Measurements from ENCODE around the gene WDPCP. TPM values are rescaled to one million over a fixed set of nuclear protein-coding genes. Genes with fewer than 3 reads are reported as not detected.
"Not testable (repeated sequence)": the region's sequence is repeated elsewhere in the genome, so short reads cannot be mapped to it uniquely, and the experiment has no call there.

Gene WDPCP
- polyA plus RNA-seq, 1 of the 3 experiments (the other 2 are of a cell fraction): 3.1 TPM

DNA sequence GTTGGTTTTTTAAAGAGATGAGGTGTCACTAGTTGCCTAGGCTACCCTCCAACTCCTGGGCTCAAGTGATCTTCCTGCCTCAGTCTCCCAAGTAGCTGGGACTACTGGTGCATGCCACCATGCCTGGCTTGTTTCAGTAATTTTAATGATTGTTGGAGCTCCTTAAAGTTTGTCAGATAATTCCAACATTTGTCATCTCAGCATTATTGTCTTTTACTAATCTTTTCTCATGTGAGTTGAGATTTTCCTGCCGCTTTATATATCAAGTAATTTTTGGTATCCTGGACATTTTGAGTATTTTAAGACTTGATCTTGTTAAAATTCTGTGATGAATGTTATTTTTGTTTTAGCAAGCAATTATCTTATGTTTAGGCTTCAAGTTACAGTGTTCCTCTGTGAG is 429.0 kb downstream of the WDPCP start:
- H3K9ac ChIP-seq: no peak overlapping the region
- no peaks in the 10 kb centered on the region for H4K20me1 ChIP-seq (ENCODE audit: insufficient read depth)
- no peak for DNase-seq
- no peaks in the 10 kb centered on the region for H3K9me2 ChIP-seq
- no peak for TF ChIP-seq TCF12 (IDR thresholded peaks at IDR 0.05)
- TF ChIP-seq FOSL2 (IDR thresholded peaks at IDR 0.05; ENCODE audit: borderline replicate concordance, low read depth): no peak
- no peak for TF ChIP-seq NFIC (IDR thresholded peaks at IDR 0.05; ENCODE audit: borderline replicate concordance)
- no peak for TF ChIP-seq TAF1 (IDR thresholded peaks at IDR 0.05; ENCODE audit: borderline replicate concordance, low read depth, low read length)
- TF ChIP-seq, protein P1, sequence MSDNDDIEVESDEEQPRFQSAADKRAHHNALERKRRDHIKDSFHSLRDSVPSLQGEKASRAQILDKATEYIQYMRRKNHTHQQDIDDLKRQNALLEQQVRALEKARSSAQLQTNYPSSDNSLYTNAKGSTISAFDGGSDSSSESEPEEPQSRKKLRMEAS (IDR thresholded peaks at IDR 0.05; ENCODE audit: low read depth): no peak
- no peak for TF ChIP-seq CHD2 (IDR thresholded peaks at IDR 0.05; ENCODE audit: low read length, partially characterized antibody)
- no peak for TF ChIP-seq EZH2phosphoT487 (IDR thresholded peaks at IDR 0.05; ENCODE audit: borderline replicate concordance, low read depth)
- no peak for TF ChIP-seq POLR2AphosphoS5 (IDR thresholded peaks at IDR 0.05; ENCODE audit: low read depth, low read length)
- ChIA-PET POLR2A (no interaction called here), CTCF (no interaction called here)
- H3K27ac ChIP-seq (ENCODE audit: low read depth in 2 of 2, low read length in 1 of 2): no peak overlapping the region
- H3K4me2 ChIP-seq: no peak overlapping the region
- H2AFZ ChIP-seq (ENCODE audit: low read depth): no peak overlapping the region
- no peaks in the 10 kb centered on the region for H3K79me2 ChIP-seq (ENCODE audit: insufficient read depth)
- H3K9me3 ChIP-seq: no peaks in the 10 kb centered on the region
- 97% methylated on average over 1 of the region's 1 CpG for WGBS (ENCODE audit: low lambda C conversion rate)
- H3K4me1 ChIP-seq (ENCODE audit: control insufficient read depth in 1 of 2, insufficient read depth in 2 of 2, low read depth in 1 of 2, low read length in 1 of 2): no peaks in the 10 kb centered on the region
- H3K36me3 ChIP-seq (replicated peaks in 1 of 2; ENCODE audit: control insufficient read depth in 1 of 2, insufficient read depth in 2 of 2, low read length in 1 of 2): no peaks in the 10 kb centered on the region
- H3K27me3 ChIP-seq (ENCODE audit: insufficient read depth): no peaks in the 10 kb centered on the region
- H3K4me3 ChIP-seq (ENCODE audit: low read depth in 2 of 2, low read length in 1 of 2): no peak overlapping the region
- no peaks in the 10 kb centered on the region for H3F3A ChIP-seq (replicated peaks; ENCODE audit: insufficient read depth)

DNA sequence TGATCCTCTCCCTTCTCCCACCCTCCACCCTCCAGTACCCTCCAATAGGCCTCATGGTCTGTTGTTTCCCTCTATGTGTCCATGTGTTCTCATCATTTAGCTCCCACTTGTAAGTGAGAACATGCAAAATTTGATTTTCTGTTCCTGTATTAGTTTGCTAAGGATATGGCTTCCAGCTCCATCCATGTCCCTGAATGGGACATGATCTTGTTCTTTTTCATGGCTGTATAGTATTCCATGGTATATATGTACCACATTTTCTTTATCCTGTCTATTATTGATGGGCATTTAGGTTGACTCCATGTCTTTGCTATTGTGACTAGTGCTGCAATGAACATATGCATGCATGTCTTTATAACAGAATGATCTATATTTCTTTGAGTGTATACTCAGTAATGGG is 451.6 kb downstream of the WDPCP start:
- H3K9me2 ChIP-seq; H3K4me3 ChIP-seq (ENCODE audit: low read depth in 2 of 2, low read length in 1 of 2); CTCF ChIA-PET; H2AFZ ChIP-seq (ENCODE audit: low read depth); H4K20me1 ChIP-seq (ENCODE audit: insufficient read depth); H3K27ac ChIP-seq (ENCODE audit: low read depth in 2 of 2, low read length in 1 of 2); H3K4me1 ChIP-seq (ENCODE audit: control insufficient read depth in 1 of 2, insufficient read depth in 2 of 2, low read depth in 1 of 2, low read length in 1 of 2); H3K9me3 ChIP-seq; H3K79me2 ChIP-seq (ENCODE audit: insufficient read depth); H3K4me2 ChIP-seq; H3K27me3 ChIP-seq (ENCODE audit: insufficient read depth); H3F3A ChIP-seq (replicated peaks; ENCODE audit: insufficient read depth); DNase-seq; H3K36me3 ChIP-seq (replicated peaks in 1 of 2; ENCODE audit: control insufficient read depth in 1 of 2, insufficient read depth in 2 of 2, low read length in 1 of 2); POLR2A ChIA-PET; H3K9ac ChIP-seq: not testable (repeated sequence)

DNA sequence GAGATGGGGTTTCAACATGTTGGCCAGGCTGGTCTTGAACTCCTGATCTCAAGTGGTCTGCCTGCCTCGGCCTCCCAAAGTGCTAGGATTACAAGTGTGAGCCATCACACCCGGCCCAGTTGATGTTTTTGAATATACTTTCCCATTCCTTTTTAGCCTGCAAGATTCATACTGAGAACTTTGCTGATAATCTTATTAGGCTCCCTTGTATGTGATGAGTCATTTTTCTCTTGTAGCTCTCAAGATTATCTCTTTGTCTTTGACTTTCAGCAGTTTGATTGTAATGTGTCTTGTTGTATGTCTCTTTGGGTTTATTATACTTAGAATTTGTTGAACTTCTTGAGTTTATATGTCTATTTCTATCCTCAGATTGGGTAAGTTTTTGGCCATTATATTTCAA is 456.3 kb downstream of the WDPCP start:
- CTCF ChIA-PET: no interaction called here
- no peak for TF ChIP-seq FOSL2 (IDR thresholded peaks at IDR 0.05; ENCODE audit: borderline replicate concordance, low read depth)
- TF ChIP-seq, protein P2, sequence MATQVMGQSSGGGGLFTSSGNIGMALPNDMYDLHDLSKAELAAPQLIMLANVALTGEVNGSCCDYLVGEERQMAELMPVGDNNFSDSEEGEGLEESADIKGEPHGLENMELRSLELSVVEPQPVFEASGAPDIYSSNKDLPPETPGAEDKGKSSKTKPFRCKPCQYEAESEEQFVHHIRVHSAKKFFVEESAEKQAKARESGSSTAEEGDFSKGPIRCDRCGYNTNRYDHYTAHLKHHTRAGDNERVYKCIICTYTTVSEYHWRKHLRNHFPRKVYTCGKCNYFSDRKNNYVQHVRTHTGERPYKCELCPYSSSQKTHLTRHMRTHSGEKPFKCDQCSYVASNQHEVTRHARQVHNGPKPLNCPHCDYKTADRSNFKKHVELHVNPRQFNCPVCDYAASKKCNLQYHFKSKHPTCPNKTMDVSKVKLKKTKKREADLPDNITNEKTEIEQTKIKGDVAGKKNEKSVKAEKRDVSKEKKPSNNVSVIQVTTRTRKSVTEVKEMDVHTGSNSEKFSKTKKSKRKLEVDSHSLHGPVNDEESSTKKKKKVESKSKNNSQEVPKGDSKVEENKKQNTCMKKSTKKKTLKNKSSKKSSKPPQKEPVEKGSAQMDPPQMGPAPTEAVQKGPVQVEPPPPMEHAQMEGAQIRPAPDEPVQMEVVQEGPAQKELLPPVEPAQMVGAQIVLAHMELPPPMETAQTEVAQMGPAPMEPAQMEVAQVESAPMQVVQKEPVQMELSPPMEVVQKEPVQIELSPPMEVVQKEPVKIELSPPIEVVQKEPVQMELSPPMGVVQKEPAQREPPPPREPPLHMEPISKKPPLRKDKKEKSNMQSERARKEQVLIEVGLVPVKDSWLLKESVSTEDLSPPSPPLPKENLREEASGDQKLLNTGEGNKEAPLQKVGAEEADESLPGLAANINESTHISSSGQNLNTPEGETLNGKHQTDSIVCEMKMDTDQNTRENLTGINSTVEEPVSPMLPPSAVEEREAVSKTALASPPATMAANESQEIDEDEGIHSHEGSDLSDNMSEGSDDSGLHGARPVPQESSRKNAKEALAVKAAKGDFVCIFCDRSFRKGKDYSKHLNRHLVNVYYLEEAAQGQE (IDR thresholded peaks at IDR 0.05; ENCODE audit: low read depth, low read length): no peak
- TF ChIP-seq MEF2A (IDR thresholded peaks at IDR 0.05; ENCODE audit: borderline replicate concordance, low read depth): no peak
- no peak for TF ChIP-seq RXRA (IDR thresholded peaks at IDR 0.05; ENCODE audit: borderline replicate concordance, low read depth)
- no peak for TF ChIP-seq EP300 (IDR thresholded peaks at IDR 0.05; ENCODE audit: borderline replicate concordance in 1 of 2, low read depth in 1 of 2, low read length in 1 of 2)
- TF ChIP-seq MXI1 (IDR thresholded peaks at IDR 0.05; ENCODE audit: low read depth, low read length): no peak
- no peak for TF ChIP-seq RAD21 (IDR thresholded peaks at IDR 0.05; ENCODE audit: low read length)
- TF ChIP-seq, protein P3, sequence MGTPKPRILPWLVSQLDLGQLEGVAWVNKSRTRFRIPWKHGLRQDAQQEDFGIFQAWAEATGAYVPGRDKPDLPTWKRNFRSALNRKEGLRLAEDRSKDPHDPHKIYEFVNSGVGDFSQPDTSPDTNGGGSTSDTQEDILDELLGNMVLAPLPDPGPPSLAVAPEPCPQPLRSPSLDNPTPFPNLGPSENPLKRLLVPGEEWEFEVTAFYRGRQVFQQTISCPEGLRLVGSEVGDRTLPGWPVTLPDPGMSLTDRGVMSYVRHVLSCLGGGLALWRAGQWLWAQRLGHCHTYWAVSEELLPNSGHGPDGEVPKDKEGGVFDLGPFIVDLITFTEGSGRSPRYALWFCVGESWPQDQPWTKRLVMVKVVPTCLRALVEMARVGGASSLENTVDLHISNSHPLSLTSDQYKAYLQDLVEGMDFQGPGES (IDR thresholded peaks at IDR 0.05; ENCODE audit: low read depth, low read length): no peak
- TF ChIP-seq JUND (IDR thresholded peaks at IDR 0.05): no peak
- TF ChIP-seq, protein P4, sequence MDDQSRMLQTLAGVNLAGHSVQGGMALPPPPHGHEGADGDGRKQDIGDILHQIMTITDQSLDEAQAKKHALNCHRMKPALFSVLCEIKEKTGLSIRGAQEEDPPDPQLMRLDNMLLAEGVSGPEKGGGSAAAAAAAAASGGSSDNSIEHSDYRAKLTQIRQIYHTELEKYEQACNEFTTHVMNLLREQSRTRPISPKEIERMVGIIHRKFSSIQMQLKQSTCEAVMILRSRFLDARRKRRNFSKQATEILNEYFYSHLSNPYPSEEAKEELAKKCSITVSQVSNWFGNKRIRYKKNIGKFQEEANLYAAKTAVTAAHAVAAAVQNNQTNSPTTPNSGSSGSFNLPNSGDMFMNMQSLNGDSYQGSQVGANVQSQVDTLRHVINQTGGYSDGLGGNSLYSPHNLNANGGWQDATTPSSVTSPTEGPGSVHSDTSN (IDR thresholded peaks at IDR 0.05): no peak
- TF ChIP-seq RCOR1 (IDR thresholded peaks at IDR 0.05; ENCODE audit: low read length): no peak
- TF ChIP-seq, protein P1 (IDR thresholded peaks at IDR 0.05; ENCODE audit: low read depth): no peak
- no peak for TF ChIP-seq ELF1 (IDR thresholded peaks at IDR 0.05)

More for the DNA sequence above, 456.3 kb downstream of the WDPCP start:
- Histone ChIP-seq H3K4me1 (ENCODE audit: control insufficient read depth in 1 of 2, insufficient read depth in 2 of 2, low read depth in 1 of 2, low read length in 1 of 2) (no peaks in the 10 kb centered on the region), H3K9ac (no peak overlapping the region), H3F3A (replicated peaks; ENCODE audit: insufficient read depth) (no peaks in the 10 kb centered on the region), H4K20me1 (ENCODE audit: insufficient read depth) (no peaks in the 10 kb centered on the region), H3K9me3 (no peaks in the 10 kb centered on the region), H3K27me3 (ENCODE audit: insufficient read depth) (no peaks in the 10 kb centered on the region), H2AFZ (ENCODE audit: low read depth) (no peak overlapping the region), H3K79me2 (ENCODE audit: insufficient read depth) (no peaks in the 10 kb centered on the region), H3K36me3 (replicated peaks in 1 of 2; ENCODE audit: control insufficient read depth in 1 of 2, insufficient read depth in 2 of 2, low read length in 1 of 2) (no peaks in the 10 kb centered on the region), H3K27ac (ENCODE audit: low read depth in 2 of 2, low read length in 1 of 2) (no peak overlapping the region), H3K4me3 (ENCODE audit: low read depth in 2 of 2, low read length in 1 of 2) (no peak overlapping the region), H3K4me2 (no peak overlapping the region), H3K9me2 (no peaks in the 10 kb centered on the region)
- POLR2A ChIA-PET: no interaction called here
- no peak for DNase-seq
- 76% methylated on average over 2 of the region's 2 CpGs for WGBS (ENCODE audit: low lambda C conversion rate)
